GM11168 (cell line): ENCODE results near the gene SPAG7.

Experiments used
- in situ Hi-C: fragments of 300-500 bp; cut with MboI; formaldehyde crosslinking; loops from one replicate; pipeline ENCODE4 v1.12.0; 2022; ENCODE audit warnings: low sequenced_read_pairs; ENCODE audit not compliant: unreplicated experiment

Gene SPAG7

DNA sequence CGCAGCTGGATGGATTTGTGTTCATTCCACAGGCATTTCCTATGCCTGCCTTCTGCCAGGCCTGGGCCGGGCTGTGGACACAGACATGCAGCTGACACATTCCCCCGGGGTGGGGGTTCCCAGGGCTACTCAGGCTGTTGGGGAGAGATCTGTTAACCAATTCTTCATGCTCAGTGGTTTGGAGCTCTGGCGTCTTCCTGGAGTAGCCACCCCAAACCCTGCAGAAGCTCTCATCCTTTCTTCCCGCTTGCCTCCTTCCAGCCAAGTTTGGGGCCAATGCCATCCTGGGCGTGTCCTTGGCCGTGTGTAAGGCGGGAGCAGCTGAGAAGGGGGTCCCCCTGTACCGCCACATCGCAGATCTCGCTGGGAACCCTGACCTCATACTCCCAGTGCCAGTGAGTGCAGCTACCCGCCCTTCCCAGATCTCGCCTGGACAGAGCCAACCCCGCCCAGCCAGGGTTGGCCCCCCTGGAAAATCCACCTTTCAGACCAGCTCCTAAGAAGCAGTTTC lies 14.1 kb downstream of the SPAG7 start:
- in situ Hi-C loops: no loop called here

- in situ Hi-C loops: no loop called here
Observed at GRCh38 chr17:4951486-4951885, 16.1 kb downstream of the SPAG7 start.

GRCh38 chr17:4950746-4951204 lies 16.8 kb downstream of the SPAG7 start, which contains the start of gene ENO3:
Gene ENO3, plus strand, starts transcription at chr17:4951119. Its CDS starts 711 bp downstream, at chr17:4951830.
- in situ Hi-C loops: no loop called here

DNA sequence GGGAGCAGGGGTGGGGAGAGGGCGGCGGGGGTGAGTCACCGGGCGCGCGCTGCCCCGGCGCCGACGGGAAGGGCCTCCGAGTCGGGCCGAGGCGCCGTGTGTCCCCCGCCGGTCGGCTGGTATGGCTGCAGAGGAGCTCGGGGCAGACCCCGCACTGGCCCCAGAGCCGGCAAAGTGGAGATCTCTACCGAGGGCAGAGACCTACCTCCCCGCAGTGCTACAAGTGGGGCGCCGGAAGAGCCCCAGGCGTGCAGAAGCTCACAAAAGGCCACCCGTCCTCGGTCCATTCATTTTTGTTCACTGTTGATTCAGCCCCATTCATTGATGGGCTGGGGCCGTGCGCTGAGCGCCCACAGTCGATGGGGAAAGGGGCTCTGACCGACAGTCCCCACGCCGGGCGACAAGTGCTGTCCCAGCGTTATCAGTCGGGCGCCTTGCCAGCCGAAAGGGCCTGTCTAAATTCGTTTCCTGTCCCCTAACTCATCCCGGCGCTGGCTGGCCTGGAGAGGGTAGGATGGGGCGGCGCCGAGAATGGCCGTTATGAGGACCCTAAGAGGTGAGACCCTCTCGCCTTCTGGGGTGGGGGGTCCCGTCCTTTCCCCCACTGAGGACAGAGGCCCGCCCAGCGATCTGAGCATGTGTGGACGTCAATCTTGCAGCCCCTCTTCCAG lies 17.4 kb downstream of the SPAG7 start:
- in situ Hi-C loops: no loop called here

DNA sequence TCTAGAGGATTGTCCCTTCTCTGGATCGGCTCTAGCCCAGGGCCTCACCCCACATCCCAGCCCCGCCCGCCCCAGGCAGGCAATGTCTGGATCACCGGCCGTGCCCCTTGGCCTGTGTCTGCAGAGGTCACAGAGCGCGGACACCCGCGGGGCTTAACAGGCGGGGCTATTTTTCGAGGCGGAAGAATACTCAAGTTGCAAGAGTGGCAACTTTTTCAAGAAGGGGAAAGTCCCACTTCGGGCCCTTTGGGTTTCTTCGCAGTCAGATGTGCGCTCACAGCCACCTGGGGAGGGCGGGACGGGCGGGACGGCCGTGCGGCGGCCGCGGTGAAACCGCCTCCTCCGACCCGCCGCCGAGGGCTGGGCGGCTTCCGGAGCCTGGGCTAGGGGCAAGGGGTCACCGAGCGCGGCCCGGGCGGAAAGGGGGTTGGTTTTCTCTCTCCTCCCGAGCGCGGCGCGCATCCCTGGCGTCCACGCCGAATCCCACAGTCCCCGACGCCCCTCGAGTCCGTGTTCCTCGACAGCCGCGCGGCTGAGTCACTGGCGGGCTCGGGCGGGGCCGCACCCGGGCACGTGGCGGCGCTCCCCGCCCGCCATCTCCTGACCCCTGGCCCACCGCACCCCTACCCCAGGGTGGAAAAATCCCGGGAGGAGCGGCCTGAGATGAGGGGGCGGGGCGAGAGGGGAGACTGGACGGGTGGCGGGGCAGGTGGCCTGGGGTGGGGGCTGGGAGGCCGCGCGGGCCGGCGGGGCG lies 18.1 kb downstream of the SPAG7 start:
- in situ Hi-C loops: no loop called here

DNA sequence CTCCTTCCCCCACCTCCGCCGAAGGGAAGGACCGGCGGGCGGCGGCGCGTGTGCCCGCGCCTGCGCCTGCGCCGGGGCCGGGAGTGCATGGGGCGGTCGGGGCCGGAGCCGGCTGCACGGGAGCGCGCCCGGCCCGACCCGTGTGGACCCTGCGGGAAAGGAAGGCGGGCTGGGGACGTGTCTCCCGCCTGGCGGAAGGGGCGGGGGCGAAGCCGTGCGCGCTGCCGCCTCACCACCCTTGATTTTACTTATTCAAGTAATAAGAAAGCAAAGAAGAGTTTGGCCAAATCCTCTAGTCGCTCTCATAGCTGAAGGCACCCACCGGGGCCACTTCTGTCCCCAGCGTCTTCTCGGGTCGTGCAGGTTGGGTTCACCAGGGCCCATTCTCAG lies 18.7 kb downstream of the SPAG7 start:
- in situ Hi-C loops: no loop called here

GRCh38 chr17:4948166-4948930 lies 19.3 kb downstream of the SPAG7 start, which contains the start of gene PFN1:
Gene PFN1, minus strand, starts transcription at chr17:4948530. Its CDS starts 136 bp downstream, at chr17:4948394.
- in situ Hi-C loops: no loop called here

DNA sequence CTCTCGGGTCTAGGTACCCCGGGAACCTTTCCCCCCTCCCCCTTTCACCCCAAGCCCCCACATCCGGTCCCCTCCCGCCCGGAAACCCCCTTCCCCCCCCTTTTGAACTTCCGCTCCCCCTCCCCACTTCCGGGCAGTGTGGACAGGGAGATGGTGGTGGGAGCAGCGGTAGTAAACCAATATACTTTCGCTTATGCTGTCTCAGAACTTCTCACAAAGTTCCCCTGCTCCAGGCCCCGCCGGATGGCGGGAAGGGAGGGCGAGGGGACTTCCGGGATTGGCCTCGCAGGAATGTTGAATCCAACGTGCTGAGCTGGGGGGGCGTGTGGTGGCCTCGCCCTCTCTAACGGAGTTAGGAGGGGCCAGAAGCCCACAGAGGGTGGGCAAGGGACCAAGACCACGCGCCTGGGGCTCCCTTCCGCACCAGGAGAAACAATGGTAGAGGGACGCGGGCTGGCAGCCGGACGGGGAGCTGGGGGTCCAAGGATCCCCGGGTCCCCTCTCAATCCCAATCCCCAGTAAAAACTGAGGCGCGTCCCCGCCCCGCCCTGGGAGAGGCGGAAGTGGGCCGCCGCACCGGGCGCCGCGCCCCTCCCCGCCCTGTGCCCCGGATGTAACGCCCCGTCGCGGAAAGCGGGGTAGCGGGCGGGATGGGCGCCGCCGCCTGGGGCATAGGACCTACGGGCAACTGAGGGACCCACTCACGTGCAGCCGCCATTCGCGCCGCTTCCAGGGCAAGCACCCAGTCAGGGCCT lies 20.0 kb downstream of the SPAG7 start:
- in situ Hi-C loops: no loop called here

- in situ Hi-C loops: no loop called here
Observed at GRCh38 chr17:4947010-4947410, 20.6 kb downstream of the SPAG7 start.

DNA sequence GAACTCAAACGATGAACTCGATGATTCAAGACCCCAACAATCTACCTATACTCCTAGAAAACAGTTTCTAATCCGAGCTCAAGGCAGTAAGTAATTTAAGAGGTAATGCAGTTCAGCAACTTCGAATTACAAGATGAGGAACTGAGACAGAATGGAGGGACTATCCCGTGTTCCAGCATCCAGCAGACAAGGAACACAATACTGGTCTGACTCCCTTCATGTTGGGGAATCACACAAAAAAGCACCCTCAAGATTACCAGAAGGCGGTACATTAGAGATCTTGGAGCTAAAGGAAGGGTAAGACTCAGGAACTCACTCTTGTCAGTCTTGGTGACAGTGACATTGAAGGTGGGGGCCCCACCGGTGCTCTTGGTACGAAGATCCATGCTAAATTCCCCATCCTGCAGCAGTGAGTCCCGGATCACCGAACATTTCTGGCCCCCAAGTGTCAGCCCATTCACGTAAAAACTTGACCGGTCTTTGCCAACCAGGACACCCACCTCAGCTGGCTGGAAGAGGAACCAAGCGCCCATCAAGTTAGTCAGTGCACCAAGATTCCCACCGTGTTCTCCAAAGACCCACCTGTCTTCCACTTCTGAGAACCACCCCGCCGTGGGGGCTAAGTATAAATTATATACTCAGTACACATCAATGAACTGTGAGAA lies 21.2 kb downstream of the SPAG7 start:
- in situ Hi-C loops: no loop called here

DNA sequence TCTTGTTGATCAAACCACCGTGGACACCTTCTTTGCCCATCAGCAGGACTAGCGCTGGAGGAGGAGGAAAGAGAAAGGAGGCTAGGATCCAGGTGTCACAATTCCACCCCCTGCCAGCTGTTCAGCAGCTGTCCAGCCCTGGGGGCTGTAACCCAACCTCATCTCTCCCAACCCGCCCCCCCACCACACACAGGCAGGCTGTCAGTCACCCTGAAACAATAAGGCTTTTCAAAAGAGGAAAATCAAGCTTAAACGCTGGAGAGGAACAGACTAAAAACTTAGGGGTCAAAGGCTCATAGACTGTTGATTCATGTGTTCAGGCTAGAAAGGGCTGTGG lies 21.7 kb downstream of the SPAG7 start:
- in situ Hi-C loops: no loop called here

DNA sequence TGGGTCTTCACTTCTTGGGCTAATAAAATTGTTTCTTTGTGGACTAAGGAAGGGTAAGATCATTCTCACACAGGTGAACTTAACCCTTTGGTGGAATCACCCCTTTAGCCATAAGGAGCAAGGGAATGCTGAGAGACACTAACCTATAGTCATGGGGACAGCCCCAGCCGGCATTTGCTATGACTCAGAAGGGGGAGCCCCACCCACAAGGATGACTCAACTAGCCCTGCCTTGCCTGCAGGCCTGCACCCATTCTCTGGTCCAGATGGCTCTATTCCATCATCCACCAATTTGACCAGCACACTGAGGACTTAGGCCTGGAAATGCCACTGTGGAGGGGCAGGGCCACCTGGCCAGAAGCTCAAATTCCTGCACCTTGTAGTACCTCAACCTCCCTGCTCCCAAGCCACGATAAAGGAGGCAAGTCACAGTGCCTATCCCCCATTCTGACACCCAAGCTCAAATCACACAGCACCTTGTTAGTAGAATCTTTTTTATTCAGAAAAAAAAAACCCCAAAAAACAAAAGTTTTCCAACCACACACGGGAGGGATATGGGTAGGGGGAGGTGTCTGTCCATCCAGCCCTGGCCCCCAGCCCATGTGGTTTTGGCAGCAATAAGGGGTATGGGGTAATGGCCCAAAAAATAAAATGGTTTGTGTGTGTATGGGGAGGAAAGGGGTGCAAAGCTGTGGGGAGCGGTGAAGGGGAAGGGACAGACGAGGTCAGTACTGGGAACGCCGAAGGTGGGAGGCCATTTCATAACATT lies 22.3 kb downstream of the SPAG7 start:
- in situ Hi-C loops: no loop called here

GRCh38 chr17:4944554-4945175 lies 23.0 kb downstream of the SPAG7 start:
- in situ Hi-C loops: no loop called here

- in situ Hi-C loops: no loop called here
Observed at GRCh38 chr17:4944163-4944553, 23.5 kb downstream of the SPAG7 start.

GRCh38 chr17:4942760-4943508 lies 24.7 kb downstream of the SPAG7 start:
- in situ Hi-C loops: no loop called here

DNA sequence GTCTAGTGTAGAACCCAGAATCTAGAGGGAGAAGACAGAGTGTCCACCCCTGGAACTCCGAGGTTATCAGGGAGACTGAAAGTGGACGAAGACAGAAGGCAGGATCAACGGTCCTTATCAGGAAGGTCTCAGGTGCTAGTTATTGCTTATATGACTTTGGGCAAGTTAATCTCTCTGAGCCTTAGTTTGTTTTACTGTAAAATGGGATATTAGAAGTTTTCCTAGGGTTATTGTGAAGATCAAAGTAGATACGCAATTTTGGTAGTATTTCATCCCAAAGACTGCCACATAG lies 26.4 kb downstream of the SPAG7 start:
- in situ Hi-C loops: no loop called here

- in situ Hi-C loops: no loop called here
Observed at GRCh38 chr17:4940555-4941318, 26.9 kb downstream of the SPAG7 start.
